Measurements from ENCODE around the gene TMEM203. TPM values are rescaled to one million over a fixed set of nuclear protein-coding genes. Genes with fewer than 3 reads are reported as not detected.

Gene TMEM203
- total and polyA plus RNA-seq, 2 of the 13 experiments (the other 11 are each of a cell fraction or from before 2014, with no cell fraction given): 23.4 to 36.7 TPM

DNA sequence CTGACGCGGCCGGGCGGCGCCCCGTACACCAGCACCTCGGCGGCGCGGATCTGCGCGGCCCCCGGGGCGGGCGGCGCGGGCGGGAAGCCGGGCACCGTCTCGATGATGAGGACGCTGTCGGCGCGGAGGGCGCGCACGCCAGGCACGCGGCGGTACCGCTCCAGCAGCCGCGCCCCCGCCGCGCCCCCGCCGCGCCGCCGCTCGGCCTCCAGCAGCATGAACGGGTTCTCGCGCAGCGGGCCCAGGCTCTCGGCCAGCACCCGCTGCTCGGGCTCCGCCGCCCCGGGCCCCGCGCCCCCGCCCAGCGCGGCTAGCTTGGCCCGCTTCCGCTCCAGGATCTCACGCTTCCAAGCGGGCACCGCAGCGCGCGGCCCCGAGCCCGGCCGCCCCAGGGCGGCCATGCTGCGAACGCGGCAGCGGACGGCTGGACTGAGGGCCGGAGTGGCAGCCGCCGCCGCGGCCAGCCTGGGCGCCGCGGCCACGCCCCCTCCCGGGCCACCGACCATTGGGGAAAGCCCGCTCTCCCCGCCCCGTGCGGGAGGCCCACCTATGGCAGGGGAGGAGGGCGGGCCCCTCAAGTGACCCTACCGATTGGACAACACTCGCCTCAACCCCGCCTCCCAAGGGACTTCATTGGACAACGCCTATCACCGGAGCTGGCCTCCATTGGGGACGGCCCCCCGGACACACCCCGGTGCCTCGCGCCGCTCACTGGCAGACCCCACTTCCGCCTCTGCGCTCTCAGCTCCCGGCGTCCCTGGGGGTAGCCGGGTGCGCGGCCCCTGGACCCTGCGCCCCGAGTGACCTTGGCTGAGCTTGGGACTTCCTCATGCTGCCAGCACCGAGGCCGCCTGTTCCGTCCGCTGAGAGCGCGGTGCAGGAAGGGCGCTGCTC, 4.9 kb downstream of the TMEM203 start, which contains the start of gene TPRN (continued):
- peak; percentile 68 for TF ChIP-seq MNT (IDR thresholded peaks at IDR 0.05)
- peak; percentile 77 for TF ChIP-seq ATF7-NPFF (CRISPR knock-in tag; IDR thresholded peaks at IDR 0.05; ENCODE audit: low read depth)
- TF ChIP-seq ZKSCAN5 (CRISPR knock-in tag; IDR thresholded peaks at IDR 0.05): no peak
- peak; percentile 46; the same call in 1 of the 2 replicates for TF ChIP-seq ZNF709 (CRISPR knock-in tag; IDR thresholded peaks at IDR 0.05)
- TF ChIP-seq ZNF292 (CRISPR knock-in tag; IDR thresholded peaks at IDR 0.05; ENCODE audit: borderline replicate concordance, low read depth): peak; percentile 86
- TF ChIP-seq DNMT1 (CRISPR knock-in tag; IDR thresholded peaks at IDR 0.05): peak; percentile 47; the same call in 1 of the 2 replicates
- TF ChIP-seq SRSF4 (IDR thresholded peaks at IDR 0.05; ENCODE audit: low read depth, low read length, poor library complexity, severe bottlenecking): no peak
- 0 out of 2 replicates have a peak, but pooled peaks have one; percentile 10 for TF ChIP-seq ZNF12 (CRISPR knock-in tag; IDR thresholded peaks at IDR 0.05)
- TF ChIP-seq, protein P1, sequence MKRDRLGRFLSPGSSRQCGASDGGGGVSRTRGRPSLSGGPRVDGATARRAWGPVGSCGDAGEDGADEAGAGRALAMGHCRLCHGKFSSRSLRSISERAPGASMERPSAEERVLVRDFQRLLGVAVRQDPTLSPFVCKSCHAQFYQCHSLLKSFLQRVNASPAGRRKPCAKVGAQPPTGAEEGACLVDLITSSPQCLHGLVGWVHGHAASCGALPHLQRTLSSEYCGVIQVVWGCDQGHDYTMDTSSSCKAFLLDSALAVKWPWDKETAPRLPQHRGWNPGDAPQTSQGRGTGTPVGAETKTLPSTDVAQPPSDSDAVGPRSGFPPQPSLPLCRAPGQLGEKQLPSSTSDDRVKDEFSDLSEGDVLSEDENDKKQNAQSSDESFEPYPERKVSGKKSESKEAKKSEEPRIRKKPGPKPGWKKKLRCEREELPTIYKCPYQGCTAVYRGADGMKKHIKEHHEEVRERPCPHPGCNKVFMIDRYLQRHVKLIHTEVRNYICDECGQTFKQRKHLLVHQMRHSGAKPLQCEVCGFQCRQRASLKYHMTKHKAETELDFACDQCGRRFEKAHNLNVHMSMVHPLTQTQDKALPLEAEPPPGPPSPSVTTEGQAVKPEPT (CRISPR knock-in tag; IDR thresholded peaks at IDR 0.05; ENCODE audit: low read depth): no peak
- TF ChIP-seq ZNF274 (CRISPR knock-in tag; IDR thresholded peaks at IDR 0.05): peak; percentile 70; the same call in 1 of the 2 replicates
- no peak for TF ChIP-seq PHB2 (IDR thresholded peaks at IDR 0.05; ENCODE audit: partially characterized antibody)
- TF ChIP-seq CREB3 (CRISPR knock-in tag; IDR thresholded peaks at IDR 0.05): no peak; the same call in 1 of the 2 replicates
- TF ChIP-seq, protein P2, sequence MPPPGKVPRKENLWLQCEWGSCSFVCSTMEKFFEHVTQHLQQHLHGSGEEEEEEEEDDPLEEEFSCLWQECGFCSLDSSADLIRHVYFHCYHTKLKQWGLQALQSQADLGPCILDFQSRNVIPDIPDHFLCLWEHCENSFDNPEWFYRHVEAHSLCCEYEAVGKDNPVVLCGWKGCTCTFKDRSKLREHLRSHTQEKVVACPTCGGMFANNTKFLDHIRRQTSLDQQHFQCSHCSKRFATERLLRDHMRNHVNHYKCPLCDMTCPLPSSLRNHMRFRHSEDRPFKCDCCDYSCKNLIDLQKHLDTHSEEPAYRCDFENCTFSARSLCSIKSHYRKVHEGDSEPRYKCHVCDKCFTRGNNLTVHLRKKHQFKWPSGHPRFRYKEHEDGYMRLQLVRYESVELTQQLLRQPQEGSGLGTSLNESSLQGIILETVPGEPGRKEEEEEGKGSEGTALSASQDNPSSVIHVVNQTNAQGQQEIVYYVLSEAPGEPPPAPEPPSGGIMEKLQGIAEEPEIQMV (CRISPR knock-in tag; IDR thresholded peaks at IDR 0.05; ENCODE audit: low read depth): 0 out of 2 replicates have a peak, but pooled peaks have one; percentile 18
- no peak for TF ChIP-seq RNF2 (conservative IDR thresholded peaks at IDR 0.05; ENCODE audit: low read depth)
- no peak for TF ChIP-seq ZNF570 (CRISPR knock-in tag; IDR thresholded peaks at IDR 0.05; ENCODE audit: borderline replicate concordance)
- TF ChIP-seq IRF2 (CRISPR knock-in tag; IDR thresholded peaks at IDR 0.05): peak; percentile 93
- TF ChIP-seq HNRNPL (IDR thresholded peaks at IDR 0.05; ENCODE audit: low read depth, low read length): peak; percentile 74; the same call in 1 of the 2 replicates
- no peak for TF ChIP-seq TRIM24 (CRISPR knock-in tag; IDR thresholded peaks at IDR 0.05)
- TF ChIP-seq PTBP1 (IDR thresholded peaks at IDR 0.05; ENCODE audit: low read depth, low read length, poor library complexity, severe bottlenecking): no peak
- TF ChIP-seq ZNF768 (CRISPR knock-in tag; IDR thresholded peaks at IDR 0.05): peak; percentile 66
- peak; percentile 88 for TF ChIP-seq HNF4G (IDR thresholded peaks at IDR 0.05; ENCODE audit: borderline replicate concordance, low read depth, low read length)
- TF ChIP-seq HNF4G (CRISPR knock-in tag; IDR thresholded peaks at IDR 0.05; ENCODE audit: borderline replicate concordance, low read depth): peak; percentile 94
- TF ChIP-seq FOXA3 (CRISPR knock-in tag; IDR thresholded peaks at IDR 0.05): peak; percentile 65
- peak; percentile 66 for TF ChIP-seq SRSF1 (optimal IDR thresholded peaks at IDR 0.05; ENCODE audit: low read depth, low read length)
